Uterine smooth muscle cell (primary cell): ENCODE data around the gene RNF113B. TPM values are rescaled to one million over a fixed set of nuclear protein-coding genes. Genes with fewer than 3 reads are reported as not detected.

Experiments
- total RNA-seq: library from RNA; depleted of rRNA; stranded (reverse); fragments of >200 nt; gene quantifications from 2 replicates; pipeline ENCODE4 v1.2.3, GENCODE V29; 2014

RNF113B gene
- not detected in 2 replicates for total RNA-seq

DNA sequence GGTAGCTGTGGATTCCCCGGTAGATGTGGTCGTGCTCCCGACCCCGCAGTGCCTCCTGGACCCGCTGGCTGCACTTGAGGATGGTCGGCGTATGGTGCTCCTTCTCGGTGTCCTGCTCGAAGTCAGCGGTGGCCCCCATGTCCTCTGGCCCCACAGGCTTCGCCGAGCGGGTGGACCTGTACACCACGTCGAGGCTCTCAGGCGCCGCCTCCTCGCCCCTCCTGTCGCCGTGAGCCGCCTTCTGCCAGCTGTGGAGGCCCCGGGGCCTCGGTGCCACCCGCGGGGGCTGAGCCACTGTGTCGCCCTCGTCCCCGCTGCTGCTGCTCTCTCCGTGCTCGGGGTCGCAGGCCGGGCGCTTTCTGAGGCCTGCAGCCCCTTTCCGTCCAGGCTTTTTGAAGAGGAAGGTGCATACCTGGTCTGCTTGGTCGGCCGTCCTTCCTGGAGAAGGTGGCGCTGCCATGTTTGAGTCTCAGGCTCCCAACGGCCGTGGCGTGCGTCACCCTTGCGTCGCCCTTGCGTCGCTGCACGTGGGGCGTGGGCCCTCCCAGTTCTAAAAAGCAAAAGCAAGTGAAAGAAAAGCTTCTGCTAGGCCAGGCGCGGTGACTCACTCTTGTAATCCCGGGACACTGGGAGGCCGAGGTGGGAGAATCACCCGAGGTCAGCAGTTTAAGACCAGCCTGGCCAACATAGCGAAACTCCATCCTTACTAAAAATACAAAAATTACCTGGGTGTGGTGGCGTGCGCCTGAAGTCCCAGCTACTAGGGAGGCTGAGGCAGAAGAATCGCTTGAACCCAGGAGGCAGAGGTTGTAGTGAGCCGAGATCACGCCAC, at the start of gene RNF113B:
RNF113B (minus strand) TSS at position 493 of the 832 bp plus-strand sequence; CDS start at position 460, 33 bp downstream.

GRCh38 chr13:98142380-98143156, 34.5 kb downstream of the RNF113B start, which contains the start of gene FARP1:
TSS of gene FARP1 (plus strand) at chr13:98143094. CDS start at chr13:98213243, 70,149 bp downstream.

Other genes starting within 250 kb of the RNF113B start
- 234 and 242 TPM in 2 replicates for gene IPO5, start 223.6 kb downstream of the RNF113B start, total RNA-seq
- 27.1 and 34.0 TPM in 2 replicates for gene FARP1, start 34.2 kb downstream of the RNF113B start, total RNA-seq